HEK293T (cell line): ENCODE measurements around the gene DDA1.

Source experiments
- BHLHE40 ChIP-seq: fragments of 450-650 bp; IDR thresholded peaks from 2 replicates; pipeline ENCODE4 v1.6.1; 2016; ENCODE audit warnings: mild to moderate bottlenecking, moderate library complexity, borderline replicate concordance
- CTBP1 ChIP-seq: fragments of 450-650 bp; IDR thresholded peaks from 2 replicates; pipeline ENCODE4 v1.6.1; 2016; ENCODE audit warnings: borderline replicate concordance
- ELF4 ChIP-seq: fragments of 450-650 bp; IDR thresholded peaks from 2 replicates; pipeline ENCODE4 v1.6.1; 2017; ENCODE audit warnings: antibody characterized with exemption
- FOXA1 ChIP-seq: fragments of 450-650 bp; IDR thresholded peaks from 2 replicates; pipeline ENCODE4 v1.6.1; 2016; ENCODE audit warnings: mild to moderate bottlenecking
- FOXK2 ChIP-seq: fragments of 450-650 bp; IDR thresholded peaks from 2 replicates; pipeline ENCODE4 v1.6.1; 2016; ENCODE audit warnings: mild to moderate bottlenecking
- FOXM1 ChIP-seq: fragments of 450-650 bp; IDR thresholded peaks from 2 replicates; pipeline ENCODE4 v1.6.1; 2017; ENCODE audit warnings: mild to moderate bottlenecking, borderline replicate concordance
- HDGF ChIP-seq: fragments of 450-650 bp; IDR thresholded peaks from 2 replicates; pipeline ENCODE4 v1.6.1; 2017; ENCODE audit warnings: antibody characterized with exemption, borderline replicate concordance
- LEF1 ChIP-seq: fragments of 450-650 bp; IDR thresholded peaks from 2 replicates; pipeline ENCODE4 v1.6.1; 2017; ENCODE audit warnings: mild to moderate bottlenecking, borderline replicate concordance
- NFRKB ChIP-seq: fragments of 450-650 bp; IDR thresholded peaks from 2 replicates; pipeline ENCODE4 v1.6.1; 2016; ENCODE audit warnings: mild to moderate bottlenecking, moderate library complexity
- PKNOX1 ChIP-seq: fragments of 450-650 bp; IDR thresholded peaks from 2 replicates; pipeline ENCODE4 v1.6.1; 2016
- SP1 ChIP-seq: fragments of 450-650 bp; IDR thresholded peaks from 2 replicates; pipeline ENCODE4 v1.6.1; 2017
- SUZ12 ChIP-seq: fragments of 450-650 bp; IDR thresholded peaks from 2 replicates; pipeline ENCODE4 v1.6.1; 2016; ENCODE audit warnings: mild to moderate bottlenecking
- TARDBP ChIP-seq: fragments of 450-650 bp; IDR thresholded peaks from 2 replicates; pipeline ENCODE4 v1.6.1; 2016
- ZNF384 ChIP-seq: fragments of 450-650 bp; IDR thresholded peaks from 2 replicates; pipeline ENCODE4 v1.6.1; 2016

GRCh38 chr19:17324357-17325114, 15.2 kb downstream of the DDA1 start:
- TF ChIP-seq SP1: no peak
- no peak for TF ChIP-seq LEF1
- no peak for TF ChIP-seq BHLHE40
- TF ChIP-seq ELF4: no peak
- no peak for TF ChIP-seq TARDBP
- TF ChIP-seq FOXK2: no peak
- TF ChIP-seq FOXA1: no peak
- TF ChIP-seq HDGF: no peak
- TF ChIP-seq CTBP1: no peak
- no peak for TF ChIP-seq PKNOX1
- no peak for TF ChIP-seq ZNF384
- TF ChIP-seq FOXM1: no peak
- TF ChIP-seq SUZ12: no peak
- TF ChIP-seq NFRKB: no peak
